ENCODE data around the gene AGAP6. TPM values are rescaled to one million over a fixed set of nuclear protein-coding genes. Genes with fewer than 3 reads are reported as not detected.
"Not testable (repeated sequence)": the region's sequence is repeated elsewhere in the genome, so short reads cannot be mapped to it uniquely, and the experiment has no call there.

AGAP6 gene
- 8.6 TPM for total RNA-seq

GRCh38 chr10:49988376-49988775 lies at the start of gene AGAP6:
Gene AGAP6, plus strand, starts transcription at chr10:49988406. Its CDS starts 310 bp downstream, at chr10:49988716.
- not testable (repeated sequence) for DNase-seq (ENCODE audit: low spot score)

- DNase-seq (ENCODE audit: low spot score) = peak; percentile 82
Measured at GRCh38 chr10:49941447-49942338, 46.5 kb upstream of the AGAP6 start, which contains the start of the genes PARG and TIMM23B. Gene PARG, minus strand, starts transcription at chr10:49942027. Its CDS starts 302 bp downstream, at chr10:49941725. Gene TIMM23B, plus strand, starts transcription at chr10:49942053. Its CDS starts 142 bp downstream, at chr10:49942195.

GRCh38 chr10:49942339-49942705 lies 45.9 kb upstream of the AGAP6 start:
- DNase-seq (ENCODE audit: low spot score) = not testable (repeated sequence)

GRCh38 chr10:49943607-49944006 lies 44.6 kb upstream of the AGAP6 start:
- not testable (repeated sequence) for DNase-seq (ENCODE audit: low spot score)

- not testable (repeated sequence) for DNase-seq (ENCODE audit: low spot score)
Measured at GRCh38 chr10:49948142-49948541, 40.1 kb upstream of the AGAP6 start.

GRCh38 chr10:49948737-49949136 lies 39.5 kb upstream of the AGAP6 start:
- DNase-seq (ENCODE audit: low spot score) = not testable (repeated sequence)

- DNase-seq (ENCODE audit: low spot score) = not testable (repeated sequence)
Measured at GRCh38 chr10:49952006-49952405, 36.2 kb upstream of the AGAP6 start.

- not testable (repeated sequence) for DNase-seq (ENCODE audit: low spot score)
Measured at GRCh38 chr10:49953122-49953521, 35.1 kb upstream of the AGAP6 start.

GRCh38 chr10:49970331-49970857 lies 17.8 kb upstream of the AGAP6 start:
- not testable (repeated sequence) for DNase-seq (ENCODE audit: low spot score)

- DNase-seq (ENCODE audit: low spot score) = not testable (repeated sequence)
Measured at GRCh38 chr10:49971466-49971865, 16.7 kb upstream of the AGAP6 start.

- not testable (repeated sequence) for DNase-seq (ENCODE audit: low spot score)
Measured at GRCh38 chr10:49972094-49972493, 16.1 kb upstream of the AGAP6 start.

GRCh38 chr10:49977756-49978155 lies 10.4 kb upstream of the AGAP6 start:
- DNase-seq (ENCODE audit: low spot score) = not testable (repeated sequence)

GRCh38 chr10:49987207-49987606 lies 999 bp upstream of the AGAP6 start:
- DNase-seq (ENCODE audit: low spot score) = not testable (repeated sequence)

- DNase-seq (ENCODE audit: low spot score) = not testable (repeated sequence)
Measured at GRCh38 chr10:49995321-49995720, 7.1 kb downstream of the AGAP6 start.

- DNase-seq (ENCODE audit: low spot score) = not testable (repeated sequence)
Measured at GRCh38 chr10:50014024-50014423, 25.8 kb downstream of the AGAP6 start.

GRCh38 chr10:50015596-50016220 lies 27.5 kb downstream of the AGAP6 start:
- DNase-seq (ENCODE audit: low spot score) = not testable (repeated sequence)

- DNase-seq (ENCODE audit: low spot score) = not testable (repeated sequence)
Measured at GRCh38 chr10:50016926-50017325, 28.7 kb downstream of the AGAP6 start.

- DNase-seq (ENCODE audit: low spot score) = not testable (repeated sequence)
Measured at GRCh38 chr10:50017646-50018045, 29.4 kb downstream of the AGAP6 start.

- DNase-seq (ENCODE audit: low spot score) = not testable (repeated sequence)
Measured at GRCh38 chr10:50019279-50019678, 31.1 kb downstream of the AGAP6 start.

GRCh38 chr10:50020451-50021024 lies 32.3 kb downstream of the AGAP6 start:
- not testable (repeated sequence) for DNase-seq (ENCODE audit: low spot score)

GRCh38 chr10:50021646-50022045 lies 33.4 kb downstream of the AGAP6 start:
- no peak for DNase-seq (ENCODE audit: low spot score)

All from mucosa of gallbladder (tissue), 1 donor.